GM12872 (cell line): ENCODE data around the gene GTF2IRD1.
A peak's percentile ranks its signal among the peaks of the same experiment; 100 is the strongest.

Experiments used
- TF ChIP-seq, protein P1 (sequence below): IDR thresholded peaks from 3 replicates; pipeline ENCODE4 v1.5.1; 2011; ENCODE audit warnings: low read depth, mild to moderate bottlenecking, low read length, moderate library complexity; ENCODE audit not compliant: insufficient read depth

The GTF2IRD1 gene

DNA sequence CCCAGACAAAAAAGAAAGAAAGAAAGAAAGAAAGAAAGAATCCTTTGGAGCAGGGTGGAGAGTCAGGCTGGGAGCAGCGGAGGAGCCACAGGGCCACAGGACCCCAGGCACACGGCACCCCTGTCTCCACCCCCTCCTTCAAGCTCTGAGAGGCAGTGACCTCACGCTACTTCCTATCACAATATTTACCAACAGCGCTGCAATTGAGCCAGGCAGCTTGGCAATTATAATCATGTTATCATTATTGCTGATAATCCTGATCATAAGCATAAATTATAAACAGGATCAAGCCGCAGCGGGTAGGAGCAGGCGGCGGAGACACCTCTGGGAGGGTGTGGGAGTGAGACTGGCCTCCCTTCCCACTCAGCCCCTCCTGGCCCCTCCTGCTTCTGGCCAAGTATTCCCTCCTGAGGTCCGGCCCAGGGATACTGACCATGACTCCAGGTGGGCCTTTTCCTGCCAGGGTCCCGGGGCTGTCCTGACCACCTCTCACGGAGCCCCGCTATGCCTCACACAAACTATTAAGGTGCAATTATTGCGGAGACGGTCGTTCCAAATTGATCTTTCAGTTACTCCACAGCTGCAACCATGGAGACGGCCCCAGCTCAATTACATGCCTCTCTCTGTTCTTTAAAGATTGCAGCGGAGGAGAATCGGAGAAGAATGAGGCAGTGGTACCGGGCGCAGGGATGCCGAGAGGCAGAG lies 10.0 kb upstream of the GTF2IRD1 start:
- TF ChIP-seq, protein P1, sequence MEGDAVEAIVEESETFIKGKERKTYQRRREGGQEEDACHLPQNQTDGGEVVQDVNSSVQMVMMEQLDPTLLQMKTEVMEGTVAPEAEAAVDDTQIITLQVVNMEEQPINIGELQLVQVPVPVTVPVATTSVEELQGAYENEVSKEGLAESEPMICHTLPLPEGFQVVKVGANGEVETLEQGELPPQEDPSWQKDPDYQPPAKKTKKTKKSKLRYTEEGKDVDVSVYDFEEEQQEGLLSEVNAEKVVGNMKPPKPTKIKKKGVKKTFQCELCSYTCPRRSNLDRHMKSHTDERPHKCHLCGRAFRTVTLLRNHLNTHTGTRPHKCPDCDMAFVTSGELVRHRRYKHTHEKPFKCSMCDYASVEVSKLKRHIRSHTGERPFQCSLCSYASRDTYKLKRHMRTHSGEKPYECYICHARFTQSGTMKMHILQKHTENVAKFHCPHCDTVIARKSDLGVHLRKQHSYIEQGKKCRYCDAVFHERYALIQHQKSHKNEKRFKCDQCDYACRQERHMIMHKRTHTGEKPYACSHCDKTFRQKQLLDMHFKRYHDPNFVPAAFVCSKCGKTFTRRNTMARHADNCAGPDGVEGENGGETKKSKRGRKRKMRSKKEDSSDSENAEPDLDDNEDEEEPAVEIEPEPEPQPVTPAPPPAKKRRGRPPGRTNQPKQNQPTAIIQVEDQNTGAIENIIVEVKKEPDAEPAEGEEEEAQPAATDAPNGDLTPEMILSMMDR = no peak

DNA sequence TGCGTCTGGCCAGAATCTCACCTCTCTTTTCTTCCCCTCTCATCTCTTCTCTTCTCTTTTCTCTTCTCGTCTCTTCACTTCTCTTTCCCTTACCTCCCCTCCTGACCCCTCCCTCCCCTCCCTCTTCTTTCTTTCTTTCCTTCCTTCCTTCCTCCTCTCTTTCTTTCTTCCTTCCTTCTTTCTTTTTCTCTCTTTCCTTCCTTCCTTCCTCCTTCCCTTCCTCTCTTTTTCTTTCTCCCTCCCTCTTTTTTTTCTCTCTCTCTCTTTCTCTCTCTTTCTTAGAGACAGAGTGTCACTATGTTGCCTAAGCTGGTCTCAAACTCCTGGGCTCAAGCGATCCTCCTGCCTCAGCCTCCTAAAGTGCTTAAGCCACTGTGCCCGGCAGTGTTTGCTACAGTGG lies 4.6 kb upstream of the GTF2IRD1 start:
- TF ChIP-seq, protein P1 = no peak

DNA sequence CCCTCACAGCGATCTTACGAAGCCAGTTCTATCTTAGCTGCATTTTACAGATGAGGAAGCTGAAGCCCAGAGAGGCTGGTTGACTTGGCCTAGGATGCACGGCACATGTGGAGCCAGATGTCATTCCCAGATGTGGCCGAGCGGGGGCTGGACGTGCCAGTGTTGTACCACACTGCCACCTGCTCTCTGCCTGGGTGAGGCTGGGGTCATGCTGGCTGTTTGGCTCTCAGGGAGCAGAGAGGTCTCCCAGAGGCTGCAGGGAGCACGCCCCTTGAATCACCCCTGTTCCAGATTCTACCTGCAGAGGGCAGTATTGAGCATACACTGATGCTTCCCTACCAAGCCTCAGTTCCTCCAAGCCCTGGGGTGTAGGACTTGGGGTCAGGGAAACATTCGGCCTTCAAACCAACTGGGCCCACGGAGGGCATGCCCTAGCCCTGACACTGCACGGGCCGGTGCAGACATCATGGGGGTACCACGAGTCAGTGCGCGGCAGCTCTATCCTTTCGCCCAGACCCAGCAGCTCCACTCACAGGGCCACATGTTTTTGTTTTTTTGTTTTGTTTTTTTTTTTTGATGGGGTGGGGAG lies 3.8 kb upstream of the GTF2IRD1 start:
- TF ChIP-seq, protein P1 = peak; percentile 93

DNA sequence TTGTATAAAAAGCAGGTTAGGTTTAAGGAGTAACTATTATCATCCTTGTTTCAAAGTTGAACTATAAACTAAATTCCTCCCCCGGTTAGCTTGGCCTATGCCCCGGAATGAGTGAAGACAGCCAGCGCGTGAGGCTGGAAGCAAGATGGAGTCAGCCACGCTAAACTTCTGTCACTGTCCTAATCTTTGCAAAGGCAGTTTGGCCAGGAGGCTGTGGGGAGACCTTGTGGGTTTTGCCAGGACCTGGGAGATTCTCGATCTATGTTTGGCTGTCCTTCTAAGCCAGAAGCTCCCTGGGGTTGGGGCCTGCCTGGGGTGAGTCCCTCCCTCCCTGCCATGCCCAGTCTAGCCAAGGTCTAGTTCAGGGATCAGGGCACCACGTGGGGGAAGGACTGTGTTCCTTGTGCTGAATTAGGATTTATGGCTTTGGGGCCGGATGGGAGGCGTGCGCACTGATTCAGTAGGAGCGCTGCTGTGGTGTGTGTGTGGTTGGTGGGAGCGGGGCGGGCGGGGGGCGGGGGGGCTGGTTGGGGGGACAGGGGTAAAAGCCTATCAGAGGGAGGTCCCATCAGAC lies 871 bp upstream of the GTF2IRD1 start:
- TF ChIP-seq, protein P1 = no peak

DNA sequence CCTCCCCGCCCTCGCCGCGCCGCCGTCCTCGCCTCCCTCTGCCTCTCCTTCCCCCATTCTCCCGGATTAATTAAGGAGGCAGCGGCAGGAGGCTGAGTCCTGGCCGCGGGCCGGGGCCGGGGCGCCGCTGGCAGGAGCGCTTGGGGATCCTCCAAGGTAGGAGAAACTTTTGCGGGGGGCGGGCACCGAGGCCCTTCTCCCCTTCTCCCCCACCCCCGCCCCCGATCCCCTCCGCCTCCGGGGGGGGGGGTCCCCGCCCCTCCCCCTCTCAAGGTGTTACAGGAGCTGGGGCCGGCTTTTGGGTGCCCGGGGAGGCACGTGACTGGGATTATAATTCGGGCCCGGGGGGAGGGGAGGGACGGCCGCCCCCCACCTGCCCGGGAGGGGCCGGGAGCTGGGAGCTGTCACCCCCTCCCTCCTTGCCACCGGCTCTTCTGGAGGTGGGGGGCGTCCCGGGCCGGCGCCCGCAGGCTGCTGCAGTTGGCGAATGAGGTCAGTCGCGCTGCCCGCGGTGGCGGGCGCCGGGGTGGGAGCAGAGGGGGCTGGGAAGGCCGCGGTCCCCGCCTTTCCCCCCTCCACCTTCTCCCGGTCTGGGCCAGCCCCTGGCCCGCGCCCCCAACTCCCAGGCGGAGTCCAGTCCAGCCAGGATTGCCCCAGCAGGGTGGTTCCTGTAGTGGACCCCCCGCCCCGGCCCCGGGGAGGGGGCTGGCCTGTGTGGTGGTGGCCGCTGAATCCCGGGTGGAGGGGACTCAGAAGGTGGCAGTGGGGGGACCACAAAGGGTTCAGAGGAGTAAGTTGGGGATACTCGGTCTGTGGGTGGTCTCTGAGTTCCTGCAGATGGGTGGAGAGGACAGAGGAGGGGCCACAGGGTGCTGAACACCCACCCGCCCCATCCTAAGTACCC lies 567 bp downstream of the GTF2IRD1 start:
- TF ChIP-seq, protein P1 = no peak

DNA sequence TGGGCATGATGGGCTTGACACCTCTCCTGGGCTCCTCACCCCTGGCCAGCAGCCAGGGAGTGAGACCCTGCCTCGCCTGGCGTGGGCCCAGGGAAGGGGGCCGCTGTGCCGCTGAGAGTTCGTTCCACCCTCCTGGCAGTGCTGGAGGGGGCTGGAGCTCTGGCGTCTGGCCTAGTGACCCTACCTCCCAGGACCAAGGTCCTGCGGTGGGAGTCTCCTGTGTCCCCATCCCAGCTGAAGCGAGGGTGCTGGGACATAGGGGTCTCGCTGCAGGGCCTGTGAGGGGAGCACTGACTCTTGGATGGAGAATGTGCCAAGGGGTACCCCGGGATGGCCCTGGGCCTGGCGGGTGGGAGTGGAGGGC lies 1.2 kb downstream of the GTF2IRD1 start:
- TF ChIP-seq, protein P1 = no peak

DNA sequence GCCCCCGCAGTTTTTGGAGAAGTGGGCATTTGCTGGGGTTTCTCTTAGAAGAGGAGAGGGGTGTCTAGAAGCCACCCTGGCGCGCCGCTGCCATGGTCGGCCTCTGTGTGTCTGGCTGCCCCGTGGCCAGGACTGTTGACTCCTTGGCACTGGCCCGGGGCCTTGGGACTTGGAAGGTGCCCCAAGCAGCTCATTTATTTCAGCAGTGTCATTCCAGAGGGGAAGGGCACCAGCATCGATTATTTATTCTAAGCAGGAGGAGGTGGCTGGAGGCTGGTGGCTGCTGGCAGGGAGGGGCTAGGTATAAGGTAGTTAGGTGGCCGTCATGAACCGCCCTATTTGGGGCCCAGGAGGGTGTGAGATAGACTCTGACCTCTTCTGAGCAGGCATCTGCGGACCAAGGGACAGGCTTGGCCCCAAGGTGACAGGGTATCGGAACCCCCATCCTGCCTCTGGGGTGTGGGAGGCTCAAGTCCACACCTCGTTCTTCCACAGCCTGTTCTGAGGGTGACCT lies 1.6 kb downstream of the GTF2IRD1 start:
- TF ChIP-seq, protein P1 = no peak
